COLO668 (cell line): ENCODE data around the gene OR8A1.
"Not testable (repeated sequence)": the region's sequence is repeated elsewhere in the genome, so short reads cannot be mapped to it uniquely, and the experiment has no call there.

Experiments used
- DNase-seq: peaks from one replicate; lab custom pipeline; 2025; ENCODE audit not compliant: unreplicated experiment; lab: John Stamatoyannopoulos, UW

The OR8A1 gene

DNA sequence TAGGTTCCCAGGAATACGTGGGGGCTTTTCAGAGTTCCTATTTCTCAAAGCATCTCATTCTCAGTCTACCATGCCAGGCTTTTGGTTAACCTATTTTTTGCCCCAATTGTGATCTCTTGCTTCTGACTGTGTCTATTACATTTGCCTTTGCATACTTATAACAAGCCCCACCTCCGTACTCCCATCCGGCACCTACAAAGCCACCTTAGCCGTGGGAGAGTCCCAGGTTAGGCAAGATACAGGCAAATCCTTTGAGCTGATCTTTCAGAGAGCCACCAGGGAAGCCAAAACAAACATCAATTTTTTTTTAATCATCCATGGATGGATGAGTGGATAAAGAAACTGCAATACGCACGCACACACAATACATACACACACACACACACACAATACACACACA is 22.8 kb downstream of the OR8A1 start:
- DNase-seq, result no peak

DNA sequence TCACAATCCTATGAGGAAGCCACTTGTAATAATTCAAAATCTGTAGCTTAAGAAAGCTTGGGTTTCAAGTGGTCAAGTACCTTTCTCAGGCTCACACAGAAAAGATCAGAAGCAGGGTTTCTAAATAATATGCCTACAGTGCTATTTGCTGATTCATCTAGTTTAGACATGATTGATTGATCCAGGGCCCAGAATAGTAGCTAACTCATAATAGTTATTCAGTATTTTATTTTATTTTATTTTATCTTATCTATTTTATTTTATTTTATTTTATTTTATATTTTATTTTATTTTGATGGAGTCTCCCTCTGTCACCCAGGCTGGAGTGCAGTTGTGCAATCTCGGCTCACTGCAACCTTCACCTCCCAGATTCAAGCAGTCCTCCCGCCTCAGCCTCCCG is 25.5 kb downstream of the OR8A1 start:
- no peak for DNase-seq

DNA sequence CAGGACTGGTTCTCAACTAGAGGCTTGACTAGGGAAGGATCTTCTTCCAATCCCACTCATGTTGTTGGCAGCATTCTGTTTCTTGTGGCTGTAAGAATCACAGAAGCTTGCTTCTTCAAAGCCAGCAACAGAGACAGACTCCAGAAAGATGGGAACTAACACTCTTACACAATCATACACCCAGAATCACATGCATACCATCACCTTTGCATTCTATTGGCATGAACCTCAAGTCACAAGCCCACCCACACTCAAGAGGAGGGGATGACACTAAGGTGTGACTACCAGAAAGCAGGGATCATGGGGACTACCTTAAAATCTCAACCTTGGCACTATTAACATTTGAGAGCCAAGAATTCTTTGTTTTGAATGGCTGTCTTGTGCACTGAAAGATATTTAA is 27.8 kb downstream of the OR8A1 start:
- no peak for DNase-seq

DNA sequence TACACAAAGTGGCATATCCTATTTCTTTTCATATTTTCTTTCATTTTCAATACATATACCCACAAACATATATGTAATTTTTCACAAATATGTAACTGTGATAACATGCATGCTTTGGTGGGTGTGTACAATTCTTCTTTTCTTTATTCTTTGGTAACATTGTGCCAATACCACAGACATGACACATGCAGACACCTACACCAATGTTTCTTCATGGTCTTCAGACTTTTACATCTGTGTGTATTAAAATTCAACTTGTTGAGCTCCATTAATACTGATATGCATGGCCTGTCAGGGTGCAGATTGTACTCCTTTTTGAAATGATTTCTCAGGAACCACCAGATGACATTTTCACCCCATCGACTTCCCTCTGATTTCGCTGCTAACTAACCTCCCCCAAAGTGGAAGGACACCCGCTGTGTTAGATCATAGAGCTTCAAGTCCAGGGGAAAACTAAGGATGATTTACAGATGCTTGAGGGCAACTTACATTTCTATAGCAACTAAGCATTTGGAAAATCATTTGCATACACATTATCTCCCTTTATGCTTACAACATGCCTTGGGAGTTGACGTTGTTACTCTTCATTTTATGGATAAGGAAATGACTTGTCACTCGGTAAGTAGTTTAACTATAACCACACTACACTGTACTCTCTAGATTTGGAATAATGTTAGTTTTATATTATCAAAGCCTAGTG is 31.0 kb downstream of the OR8A1 start:
- no peak for DNase-seq

DNA sequence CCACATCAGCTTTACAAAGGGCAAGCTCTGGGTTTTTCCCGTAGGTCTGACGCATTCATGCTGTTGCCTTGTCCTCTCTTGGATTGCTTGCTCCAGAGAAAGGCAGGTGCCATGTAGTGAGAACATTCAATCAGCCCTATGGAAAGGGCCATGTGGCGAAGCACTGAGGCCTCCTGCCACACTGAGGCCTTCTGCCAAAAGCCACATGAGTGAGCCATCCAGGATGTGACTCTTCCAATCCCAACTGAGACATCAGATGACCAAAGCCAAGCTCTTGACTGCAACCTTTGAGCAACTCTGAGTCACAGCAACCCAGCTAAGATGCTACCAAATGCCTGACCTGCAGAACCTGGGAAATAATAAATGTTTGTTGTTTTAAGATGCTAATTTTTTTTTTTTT is 32.4 kb downstream of the OR8A1 start:
- no peak for DNase-seq

DNA sequence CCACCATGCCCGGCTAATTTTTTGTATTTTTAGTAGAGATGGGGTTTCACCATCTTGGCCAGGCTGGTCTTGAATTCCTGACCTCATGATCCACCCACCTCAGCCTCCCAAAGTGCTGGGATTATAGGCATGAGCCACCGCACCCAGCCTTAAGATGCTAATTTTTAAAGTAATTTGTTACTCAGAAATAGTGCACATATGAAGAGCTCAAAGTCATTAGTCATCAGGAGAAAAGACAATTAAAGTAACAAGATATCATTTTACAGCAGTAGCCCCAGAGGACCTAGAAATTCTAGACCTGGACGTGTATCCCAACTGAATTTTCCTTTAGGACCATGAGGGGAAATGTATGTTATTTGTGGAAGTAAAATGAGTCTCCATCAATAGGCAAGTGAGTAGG is 32.9 kb downstream of the OR8A1 start:
- DNase-seq, result not testable (repeated sequence)

DNA sequence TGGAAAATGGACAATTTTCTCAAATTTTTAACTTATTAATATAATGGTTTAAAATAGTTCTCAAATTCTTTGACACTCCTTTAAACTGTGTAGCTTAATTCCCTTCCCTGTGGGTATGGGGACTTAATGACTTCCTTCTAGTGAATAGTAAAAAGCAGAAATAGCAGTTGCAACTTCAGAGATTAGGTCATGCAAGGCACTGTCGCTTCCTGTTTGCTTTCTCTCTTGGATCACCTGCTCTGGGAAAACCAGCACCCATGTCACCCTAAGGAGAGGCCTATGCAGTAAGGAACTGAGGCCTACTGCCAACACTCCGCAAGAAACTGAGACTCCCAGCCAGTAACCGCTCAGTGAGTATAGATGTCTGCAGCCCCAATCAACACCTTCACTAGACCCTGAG is 35.9 kb downstream of the OR8A1 start:
- DNase-seq, result no peak

DNA sequence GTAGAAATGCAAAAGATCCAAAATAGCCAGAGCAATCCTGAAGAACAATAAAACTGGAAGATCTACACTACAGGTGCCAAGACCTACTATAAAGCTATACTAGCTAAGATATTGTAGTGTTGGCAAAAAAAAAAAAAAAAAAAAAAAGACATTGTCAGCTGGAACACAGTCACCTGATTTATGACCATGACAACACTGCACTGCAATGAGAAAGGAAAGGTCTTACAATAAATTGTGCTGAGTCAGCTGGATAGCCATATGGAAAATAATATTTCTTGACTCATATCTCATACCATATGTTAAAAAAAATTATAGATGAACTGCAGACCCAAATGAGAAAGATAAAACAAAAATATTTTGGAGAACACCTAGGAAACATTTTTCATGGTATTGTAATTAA is 38.4 kb downstream of the OR8A1 start:
- DNase-seq, result no peak

DNA sequence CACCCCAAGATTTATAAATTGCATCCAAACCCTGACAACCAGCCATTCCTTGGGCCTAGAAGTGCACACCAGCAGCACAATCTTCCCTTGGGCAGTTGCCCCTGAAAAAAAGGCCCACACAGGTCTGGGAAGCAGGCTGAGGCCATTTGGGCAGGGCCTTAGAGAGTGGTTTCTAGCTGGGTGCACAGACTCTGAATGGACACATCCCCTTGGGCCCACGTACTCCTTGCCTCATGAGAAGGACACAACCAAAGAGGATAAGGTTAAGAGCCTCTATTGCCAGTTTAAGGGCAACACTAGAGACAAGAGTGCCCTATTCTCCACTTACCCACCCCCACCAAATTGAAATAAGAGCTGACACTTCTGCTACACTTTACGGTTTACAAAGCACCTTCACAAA is 40.5 kb downstream of the OR8A1 start:
- DNase-seq, result no peak

DNA sequence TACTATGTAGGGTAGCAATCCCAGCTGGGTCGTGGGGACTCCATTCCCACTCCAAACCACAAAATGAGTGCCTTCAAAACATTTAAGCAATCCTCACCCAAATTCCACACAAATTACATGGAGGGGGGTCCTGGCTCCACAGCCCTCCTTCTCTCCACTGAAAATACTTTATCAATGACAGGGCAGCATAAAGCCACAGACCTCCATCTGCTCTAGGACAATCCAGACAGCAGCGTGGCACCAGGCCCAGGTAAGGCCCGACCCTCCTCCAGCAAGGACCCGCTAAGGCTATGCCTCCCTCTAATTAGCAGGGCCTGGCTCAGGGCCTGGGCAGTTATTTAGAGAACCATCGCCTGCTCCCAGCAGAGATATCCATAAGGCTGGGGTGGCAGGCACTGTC is 41.3 kb downstream of the OR8A1 start, which contains the start of gene PANX3:
TSS of gene PANX3 (plus strand) at position 365 of the 400 bp plus-strand sequence. CDS start 129 bp downstream, outside the sequence.
- no peak for DNase-seq

DNA sequence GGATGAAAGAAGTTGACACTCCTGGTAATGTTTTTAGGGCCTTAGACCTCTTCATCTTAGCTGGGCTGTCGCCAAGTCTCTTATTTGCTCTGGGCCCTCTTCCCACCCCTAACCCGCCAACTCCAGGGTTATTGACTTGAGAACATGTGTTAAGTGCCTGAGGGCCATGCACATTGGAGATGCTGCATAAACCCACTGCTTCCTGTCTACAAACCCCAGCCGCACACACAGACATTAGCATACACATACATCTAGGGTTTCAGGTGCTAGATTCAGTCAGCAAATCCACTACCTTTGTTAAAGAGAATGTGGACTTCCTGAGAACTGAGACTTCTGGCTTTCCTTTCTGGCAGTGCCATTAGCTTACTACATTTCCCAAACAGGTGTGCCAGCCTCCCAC is 42.2 kb downstream of the OR8A1 start:
- DNase-seq, result no peak

DNA sequence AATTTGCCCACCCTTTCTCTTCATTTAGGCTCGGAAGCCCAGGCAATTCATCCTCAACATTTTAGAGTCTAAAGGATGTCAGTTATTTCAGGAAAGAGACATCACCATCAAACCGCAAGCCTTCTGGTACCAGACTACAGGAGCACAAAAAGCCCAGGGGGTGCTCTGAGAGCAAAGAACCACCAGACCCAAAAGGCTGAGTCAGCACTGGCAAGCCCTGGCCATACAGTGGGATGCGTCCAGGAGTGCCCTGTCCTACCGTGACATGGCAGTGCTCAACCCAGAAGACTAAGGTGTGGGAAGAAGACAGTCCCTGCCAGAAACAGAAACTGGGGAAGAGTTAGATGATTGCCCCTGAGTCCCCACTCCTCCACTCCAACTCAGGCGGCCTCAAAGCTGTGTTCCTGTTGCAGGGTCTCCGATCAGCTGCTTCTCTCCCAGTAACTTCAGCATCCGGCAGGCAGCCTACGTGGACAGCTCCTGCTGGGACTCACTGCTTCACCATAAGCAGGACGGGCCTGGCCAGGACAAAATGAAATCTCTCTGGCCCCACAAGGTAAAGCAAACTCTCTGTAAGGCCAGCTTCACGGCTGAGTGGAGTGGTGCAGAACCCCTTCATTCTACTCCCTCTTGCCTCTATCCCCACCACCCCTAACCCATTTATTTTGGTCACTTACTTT is 42.9 kb downstream of the OR8A1 start:
- DNase-seq, result no peak

DNA sequence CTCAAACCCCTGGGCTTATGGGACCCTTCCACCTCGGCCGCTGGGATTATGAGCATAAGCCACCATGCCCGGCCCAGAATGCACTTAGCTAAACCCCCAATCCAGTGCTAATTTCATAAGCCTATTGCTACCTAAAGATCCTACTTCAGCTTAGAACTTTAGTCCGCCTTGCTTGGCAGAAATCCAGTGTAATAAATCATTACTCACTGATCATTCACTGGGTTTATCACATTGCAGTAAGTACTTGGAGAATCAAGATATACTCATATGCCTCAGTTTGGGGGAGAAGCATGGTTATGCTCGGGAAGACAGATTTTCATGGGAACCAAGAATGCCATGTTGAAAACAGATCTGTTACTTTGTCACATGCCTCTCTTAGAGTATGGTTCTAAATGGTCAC is 49.1 kb downstream of the OR8A1 start:
- no peak for DNase-seq
